GM08714 (cell line): ENCODE data around the gene VARS2.
A peak's percentile ranks its signal among the peaks of the same experiment; 100 is the strongest.
"Not testable (repeated sequence)": the region's sequence is repeated elsewhere in the genome, so short reads cannot be mapped to it uniquely, and the experiment has no call there.

Source experiments
- H3K4me3 ChIP-seq: fragments of 200-500 bp; sonication (Bioruptor generic); 2 replicates; pipeline ENCODE4 v1.5.1; 2014; ENCODE audit warnings: mild to moderate bottlenecking, low read length, inconsistent platforms
- ZNF274 ChIP-seq: IDR thresholded peaks from 2 replicates; pipeline ENCODE4 v1.6.1; 2012; ENCODE audit warnings: mild to moderate bottlenecking, low read depth, low read length

VARS2 gene

GRCh38 chr6:30914076-30914853 lies at the start of gene VARS2:
Gene VARS2 (plus strand): TSS chr6:30914238. CDS start chr6:30914837, 599 bp downstream.
- no peak for TF ChIP-seq ZNF274
- H3K4me3 ChIP-seq = peak within 1 kb of the TSS; percentile 68

GRCh38 chr6:30864325-30864724 lies 49.7 kb upstream of the VARS2 start:
- no peak overlapping the region for H3K4me3 ChIP-seq
- TF ChIP-seq ZNF274 = no peak

GRCh38 chr6:30869241-30869749 lies 44.7 kb upstream of the VARS2 start:
- not testable (repeated sequence) for H3K4me3 ChIP-seq

- no peak overlapping the region for H3K4me3 ChIP-seq
- TF ChIP-seq ZNF274 = no peak
Measured at GRCh38 chr6:30870546-30870945, 43.5 kb upstream of the VARS2 start.

GRCh38 chr6:30871592-30872183 lies 42.4 kb upstream of the VARS2 start:
- no peak for TF ChIP-seq ZNF274
- no peak overlapping the region for H3K4me3 ChIP-seq

- H3K4me3 ChIP-seq = no peak overlapping the region
- no peak for TF ChIP-seq ZNF274
Measured at GRCh38 chr6:30873137-30873640, 40.8 kb upstream of the VARS2 start.

- H3K4me3 ChIP-seq = not testable (repeated sequence)
Measured at GRCh38 chr6:30873795-30874194, 40.2 kb upstream of the VARS2 start.

- TF ChIP-seq ZNF274 = no peak
- no peak overlapping the region for H3K4me3 ChIP-seq
Measured at GRCh38 chr6:30875244-30876038, 38.6 kb upstream of the VARS2 start.

GRCh38 chr6:30876039-30876730 lies 37.9 kb upstream of the VARS2 start:
- H3K4me3 ChIP-seq = no peak overlapping the region
- TF ChIP-seq ZNF274 = no peak

GRCh38 chr6:30877419-30878262 lies 36.4 kb upstream of the VARS2 start:
- peak overlapping the region; percentile 1; the same call in 1 of the 2 replicates for H3K4me3 ChIP-seq
- no peak for TF ChIP-seq ZNF274

GRCh38 chr6:30879684-30880427 lies 34.2 kb upstream of the VARS2 start:
- no peak for TF ChIP-seq ZNF274
- no peak overlapping the region for H3K4me3 ChIP-seq

GRCh38 chr6:30880698-30881252 lies 33.3 kb upstream of the VARS2 start:
- no peak for TF ChIP-seq ZNF274
- no peak overlapping the region for H3K4me3 ChIP-seq
